HG02870 (cell line): ENCODE measurements around the gene ZNF830.
"Not testable (repeated sequence)": the region's sequence is repeated elsewhere in the genome, so short reads cannot be mapped to it uniquely, and the experiment has no call there.

Experiments
- ATAC-seq: cut with Tn5 transposase; IDR thresholded peaks from one replicate; pipeline ENCODE4 v1.9.1; 2021; ENCODE audit warnings: mild to moderate bottlenecking, moderate library complexity; ENCODE audit not compliant: unreplicated experiment

The ZNF830 gene, protein sequence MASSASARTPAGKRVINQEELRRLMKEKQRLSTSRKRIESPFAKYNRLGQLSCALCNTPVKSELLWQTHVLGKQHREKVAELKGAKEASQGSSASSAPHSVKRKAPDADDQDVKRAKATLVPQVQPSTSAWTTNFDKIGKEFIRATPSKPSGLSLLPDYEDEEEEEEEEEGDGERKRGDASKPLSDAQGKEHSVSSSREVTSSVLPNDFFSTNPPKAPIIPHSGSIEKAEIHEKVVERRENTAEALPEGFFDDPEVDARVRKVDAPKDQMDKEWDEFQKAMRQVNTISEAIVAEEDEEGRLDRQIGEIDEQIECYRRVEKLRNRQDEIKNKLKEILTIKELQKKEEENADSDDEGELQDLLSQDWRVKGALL

DNA sequence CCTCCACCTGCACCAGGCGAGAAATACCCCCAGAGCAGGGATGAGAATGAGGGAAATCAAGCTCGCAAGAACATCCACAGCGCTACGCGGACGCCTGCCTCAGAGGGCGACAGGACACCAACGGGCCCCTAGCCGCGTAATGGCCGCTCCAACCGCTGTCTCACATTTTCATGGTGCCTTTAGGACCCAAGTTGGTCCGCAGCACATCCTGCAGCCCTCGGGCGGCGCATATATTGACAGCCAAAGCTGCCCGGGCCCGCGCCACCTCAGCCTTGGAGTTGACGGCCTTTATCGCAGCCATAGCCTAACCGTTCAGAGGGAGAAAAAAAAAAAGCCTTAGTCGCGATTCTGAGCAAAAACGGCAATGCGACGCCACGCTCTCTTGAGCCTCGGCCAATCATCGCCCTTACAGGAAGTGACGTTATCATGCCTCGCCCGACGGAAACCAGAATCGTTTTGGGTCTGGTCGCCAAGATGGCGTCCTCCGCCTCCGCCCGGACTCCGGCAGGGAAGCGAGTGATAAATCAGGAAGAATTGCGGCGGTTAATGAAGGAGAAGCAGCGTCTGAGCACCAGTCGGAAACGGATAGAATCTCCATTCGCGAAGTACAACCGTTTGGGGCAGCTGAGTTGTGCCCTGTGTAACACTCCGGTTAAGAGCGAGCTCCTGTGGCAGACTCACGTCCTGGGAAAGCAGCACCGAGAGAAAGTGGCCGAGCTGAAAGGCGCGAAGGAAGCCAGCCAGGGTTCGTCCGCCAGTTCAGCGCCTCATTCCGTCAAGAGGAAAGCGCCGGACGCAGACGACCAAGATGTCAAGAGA lies at the start of gene ZNF830, which contains the start of gene CCT6B:
Gene ZNF830 (plus strand): TSS at position 448 of the 819 bp plus-strand sequence. CDS start 27 bp downstream, at position 475.
Gene CCT6B (minus strand): TSS at position 368 of the 819 bp plus-strand sequence. CDS start 67 bp downstream, at position 301.
- ATAC-seq: peak; percentile 94

DNA sequence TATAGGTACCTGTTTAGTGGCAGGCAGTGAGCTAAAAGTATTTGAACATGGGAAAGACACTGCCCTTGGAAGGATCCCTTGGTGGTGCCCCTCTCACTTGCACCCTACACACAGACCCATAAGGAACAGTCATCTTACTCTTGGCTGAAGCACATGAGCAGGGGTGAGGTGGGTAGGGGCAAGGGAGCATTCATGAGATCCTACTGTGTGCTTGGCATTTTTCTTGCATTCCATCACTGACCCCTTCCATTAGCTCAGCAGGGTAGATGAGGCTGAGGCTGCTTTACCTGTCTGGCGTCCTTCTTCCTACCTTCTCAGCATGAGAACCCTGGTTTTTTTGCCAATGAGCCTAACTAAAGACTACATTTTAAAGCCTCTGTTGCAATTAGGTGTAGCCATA lies 48.3 kb upstream of the ZNF830 start:
- ATAC-seq: no peak

DNA sequence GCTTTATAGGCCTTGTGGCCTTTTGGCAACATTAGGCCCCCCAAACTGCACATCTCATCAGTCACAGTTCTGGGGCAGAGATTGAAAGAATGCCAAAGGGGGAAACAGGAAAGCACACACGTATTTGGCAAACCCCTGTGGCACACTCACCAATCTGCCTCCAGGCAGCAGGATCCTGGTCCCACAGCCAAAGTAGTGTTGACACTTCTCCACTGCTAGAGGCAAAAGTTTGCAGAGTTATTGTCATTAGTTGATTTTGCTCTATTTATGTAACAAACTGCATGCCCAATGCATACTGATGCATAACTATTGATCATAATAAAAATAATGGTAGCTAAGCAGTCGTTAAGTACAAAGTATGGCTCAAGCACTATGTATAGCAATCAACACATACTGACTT lies 45.2 kb upstream of the ZNF830 start:
- ATAC-seq: no peak

DNA sequence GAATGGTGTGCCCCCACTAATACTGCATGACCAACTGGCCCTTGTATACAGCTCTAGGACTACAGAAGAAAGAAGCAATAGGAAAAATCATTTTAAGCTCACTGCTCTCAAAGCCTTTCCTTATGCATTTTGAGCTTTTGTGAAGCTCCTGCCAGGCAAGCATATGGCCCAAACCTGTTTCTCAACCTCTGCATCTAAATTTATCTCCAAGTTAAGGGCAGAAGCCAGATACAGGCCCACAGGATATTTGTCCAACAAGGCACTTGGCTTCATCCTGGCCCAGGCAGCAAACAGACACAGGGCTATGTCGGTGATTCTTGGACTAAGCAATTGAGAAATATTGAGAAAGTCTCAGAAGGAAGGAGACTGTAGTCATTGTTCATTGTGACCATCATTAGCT lies 44.0 kb upstream of the ZNF830 start:
- no peak for ATAC-seq

DNA sequence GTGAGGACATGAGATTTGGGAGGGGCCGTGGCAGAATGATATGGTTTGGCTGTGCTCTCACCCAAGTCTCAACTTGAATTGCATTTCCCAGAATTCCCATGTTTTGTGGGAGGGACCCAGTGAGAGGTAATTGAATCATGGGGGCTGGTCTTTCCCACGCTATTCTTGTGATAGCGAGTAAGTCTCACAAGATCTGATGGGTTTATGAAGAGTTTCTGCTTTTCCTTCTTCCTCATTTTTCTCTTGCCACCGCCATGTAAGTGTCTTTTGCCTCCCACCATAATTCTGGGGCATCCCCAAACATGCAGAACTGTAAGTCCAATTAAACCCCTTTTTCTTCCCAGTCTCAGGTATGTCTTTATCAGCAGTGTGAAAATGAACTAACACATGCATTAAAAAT lies 40.7 kb upstream of the ZNF830 start:
- ATAC-seq: no peak

DNA sequence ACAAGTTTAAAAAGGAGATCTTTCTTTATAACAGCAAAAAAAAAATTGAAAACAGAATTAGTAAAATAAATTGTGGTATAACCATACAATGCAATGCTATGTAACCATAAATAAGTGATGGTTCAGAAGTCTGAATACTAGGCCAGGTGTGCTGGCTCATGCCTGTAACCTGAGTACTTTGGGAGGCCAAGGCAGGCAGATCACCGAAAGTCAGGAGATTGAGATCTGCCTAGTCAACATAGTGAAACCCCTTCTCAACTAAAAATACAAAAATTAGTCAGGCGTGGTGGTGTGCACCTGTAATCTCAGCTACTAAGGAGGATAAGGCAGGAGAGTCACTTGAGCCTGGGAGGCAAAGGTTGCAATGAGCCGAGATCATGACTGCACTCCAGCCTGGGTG lies 34.7 kb upstream of the ZNF830 start:
- no peak for ATAC-seq

DNA sequence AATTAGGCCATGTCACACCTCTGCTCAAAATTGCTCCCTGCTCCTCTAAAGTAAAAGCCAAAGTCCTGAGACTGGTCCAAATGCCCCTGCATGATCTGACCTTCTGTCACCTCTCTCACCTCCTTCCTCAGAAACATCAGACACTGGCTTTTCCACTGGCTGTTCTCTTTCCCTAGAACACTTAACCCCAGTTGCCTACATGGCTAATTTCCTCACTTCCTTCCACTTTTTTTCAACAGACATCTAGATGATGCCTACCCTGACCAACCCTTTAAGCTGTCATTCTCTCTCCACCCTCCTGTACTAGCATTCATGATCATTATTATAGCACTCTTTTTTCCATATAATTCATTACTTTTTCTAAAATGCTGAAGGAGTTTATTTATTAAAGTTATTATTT lies 31.1 kb upstream of the ZNF830 start:
- ATAC-seq: no peak

DNA sequence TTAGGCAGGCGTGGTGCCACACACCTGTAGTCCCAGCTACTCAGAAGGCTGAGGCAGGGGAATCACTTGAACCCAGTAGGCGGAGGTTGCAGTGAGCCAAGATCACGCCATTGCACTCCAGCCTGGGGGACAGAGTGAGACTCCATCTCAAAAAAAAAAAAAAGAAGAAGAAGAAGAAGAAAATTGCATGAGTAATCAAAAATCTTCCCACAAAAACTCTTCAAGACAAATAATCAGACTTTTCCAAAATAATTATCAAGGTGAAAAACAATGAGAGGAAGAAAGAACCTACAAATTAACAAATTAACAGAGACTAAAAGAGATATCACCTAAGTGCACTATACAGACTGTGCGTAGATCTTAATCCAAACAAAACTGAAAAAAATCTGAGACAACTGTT lies 10.6 kb upstream of the ZNF830 start:
- ATAC-seq: not testable (repeated sequence)

DNA sequence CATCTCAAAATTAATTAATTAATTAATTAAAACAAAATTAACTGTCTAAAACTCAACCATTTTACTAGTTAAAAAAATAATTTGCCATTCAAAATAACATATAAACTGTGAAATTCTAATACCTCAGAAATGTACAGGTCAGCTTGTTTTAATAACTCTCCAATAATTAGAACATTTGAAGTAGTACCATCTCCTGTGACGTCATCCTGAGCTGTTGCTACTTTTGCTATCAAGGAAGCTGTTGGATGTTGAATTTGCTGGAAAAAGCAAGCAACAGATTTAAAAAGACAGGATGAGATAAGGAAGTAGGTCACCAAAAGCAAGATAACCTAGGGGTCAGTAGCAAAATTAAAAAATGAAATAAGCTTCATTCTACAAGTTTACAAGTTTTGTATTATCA lies 2.9 kb upstream of the ZNF830 start:
- no peak for ATAC-seq

DNA sequence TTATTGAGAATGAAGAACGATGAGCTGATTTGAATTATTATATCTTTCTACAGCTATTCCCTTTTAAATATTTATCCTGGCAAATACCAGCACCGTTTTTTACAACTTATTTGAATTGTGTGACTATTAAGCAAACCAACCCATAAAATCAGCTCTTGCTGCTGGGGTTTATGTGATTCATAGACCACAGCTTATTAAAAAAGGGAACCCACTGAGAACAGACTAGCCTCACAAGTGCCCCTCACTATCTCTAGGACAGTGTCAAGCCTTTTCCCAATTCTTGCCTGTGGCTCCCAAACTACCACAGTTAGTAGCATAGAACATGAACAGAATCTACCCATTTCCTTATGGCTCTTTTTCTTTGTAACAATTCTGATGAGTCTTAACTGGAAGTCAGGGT lies 12.8 kb downstream of the ZNF830 start:
- no peak for ATAC-seq

DNA sequence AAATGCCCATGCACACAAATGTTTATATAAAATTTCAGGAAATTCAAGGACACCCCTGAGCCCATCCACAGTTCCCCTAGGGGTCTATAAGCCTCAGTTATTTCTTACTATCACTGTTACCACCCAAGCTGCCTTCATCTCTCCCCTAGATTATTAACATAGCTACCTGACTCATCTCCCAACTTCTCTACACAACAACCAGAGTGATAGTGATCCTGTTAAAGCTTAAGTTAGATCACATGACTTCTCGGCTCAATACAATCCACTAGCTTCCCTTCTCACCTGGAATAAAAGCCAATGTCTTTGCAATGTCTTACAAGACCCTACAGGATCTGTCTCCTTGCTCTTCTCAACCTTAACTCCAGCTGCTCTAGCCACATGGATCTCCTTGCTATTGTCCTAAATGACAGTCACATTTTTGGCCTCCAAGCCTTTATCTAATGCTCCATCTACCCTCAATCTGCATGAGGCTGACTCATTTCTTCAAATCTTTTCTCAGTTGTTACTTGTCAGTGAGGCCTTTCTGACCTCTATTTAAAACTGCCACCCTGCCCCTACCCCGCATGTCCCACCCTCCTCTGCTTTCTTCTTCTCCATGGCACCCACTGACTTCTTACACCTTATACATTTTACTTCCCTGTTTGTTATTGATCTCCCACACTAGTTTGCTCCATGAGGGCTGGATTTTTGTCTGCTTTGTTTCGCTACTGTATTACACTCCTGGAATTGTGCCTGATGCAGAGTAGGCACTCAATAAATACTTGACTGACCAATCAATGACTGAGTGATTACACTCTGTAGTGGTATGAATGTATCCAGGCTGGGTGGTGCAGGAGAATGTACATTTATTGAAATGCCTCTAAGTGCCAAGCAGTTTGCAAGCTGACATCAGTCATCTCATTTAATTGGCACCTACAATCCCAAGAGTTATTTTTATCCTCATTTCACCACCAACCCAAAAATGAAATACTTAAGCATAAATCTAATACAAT lies 13.8 kb downstream of the ZNF830 start:
- no peak for ATAC-seq

DNA sequence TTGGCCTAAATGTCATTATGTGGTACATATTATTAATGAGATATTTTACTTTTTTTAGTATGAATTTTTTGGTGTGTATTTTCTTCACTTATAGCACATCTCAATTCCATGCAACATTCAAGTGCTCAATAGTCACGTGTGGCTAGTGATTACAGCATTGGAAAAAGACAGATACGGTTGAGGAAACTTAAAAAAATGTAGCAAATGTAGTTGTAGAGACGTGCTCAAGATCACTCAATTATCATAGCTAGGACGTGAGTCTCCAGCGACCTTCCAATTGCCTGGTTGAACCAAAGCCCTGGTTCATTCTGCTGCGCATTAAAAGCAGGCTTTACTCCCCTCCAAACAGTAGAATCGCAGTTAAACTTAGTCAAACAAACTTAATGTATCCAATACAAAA lies 17.8 kb downstream of the ZNF830 start:
- ATAC-seq: no peak

DNA sequence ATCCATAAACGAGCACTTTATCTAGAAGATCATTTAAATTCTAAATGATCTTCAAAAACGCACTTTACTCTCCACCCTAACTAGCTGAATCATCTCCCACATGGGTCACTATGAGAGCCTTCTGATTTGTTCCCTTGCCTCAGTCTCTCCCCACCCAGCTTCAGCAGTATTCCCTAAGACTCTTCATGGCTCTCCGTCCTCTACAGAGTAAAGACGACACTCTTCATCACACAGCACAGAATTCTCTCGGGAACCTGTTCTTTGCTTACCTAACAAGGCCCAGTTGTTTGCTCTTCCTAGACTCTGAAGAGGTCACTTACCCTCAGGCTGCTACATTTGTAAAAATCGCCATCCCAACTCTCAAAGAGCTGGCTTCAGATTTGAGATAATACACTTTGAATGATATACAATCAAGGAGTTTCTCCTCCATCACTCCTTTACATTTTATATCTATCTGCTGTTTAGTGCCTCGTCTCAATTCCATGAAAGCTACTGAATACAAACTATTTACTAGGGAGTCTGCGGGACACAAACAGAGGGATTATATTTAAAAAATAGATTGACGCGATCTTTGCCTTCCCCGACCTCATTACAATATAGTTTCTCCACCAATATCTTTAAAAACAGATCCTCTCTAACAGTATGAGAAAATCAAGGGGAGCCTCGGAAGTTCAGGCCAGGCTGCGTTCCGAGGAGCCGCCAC lies 18.5 kb downstream of the ZNF830 start:
- ATAC-seq: no peak

DNA sequence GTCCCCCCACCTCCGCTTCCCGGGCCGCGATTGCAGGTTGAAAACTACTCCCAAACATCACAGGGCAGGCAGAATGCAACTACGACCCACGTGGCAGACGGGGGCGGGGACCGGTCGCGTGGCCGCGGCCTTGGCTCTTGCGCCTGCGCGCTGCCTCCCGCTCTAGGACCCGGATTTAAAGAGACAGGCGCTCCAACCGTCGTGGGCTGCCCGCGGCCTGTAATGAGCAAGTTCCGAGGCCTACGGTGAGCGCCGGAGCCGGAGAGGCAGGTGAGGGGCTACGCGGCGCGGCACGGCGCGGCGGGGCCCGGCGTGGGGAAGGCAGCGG lies 19.0 kb downstream of the ZNF830 start, which contains the start of gene LIG3:
Gene LIG3 (plus strand): TSS at position 160 of the 328 bp plus-strand sequence. CDS start 2,494 bp downstream, outside the sequence.
- ATAC-seq: peak; percentile 73

DNA sequence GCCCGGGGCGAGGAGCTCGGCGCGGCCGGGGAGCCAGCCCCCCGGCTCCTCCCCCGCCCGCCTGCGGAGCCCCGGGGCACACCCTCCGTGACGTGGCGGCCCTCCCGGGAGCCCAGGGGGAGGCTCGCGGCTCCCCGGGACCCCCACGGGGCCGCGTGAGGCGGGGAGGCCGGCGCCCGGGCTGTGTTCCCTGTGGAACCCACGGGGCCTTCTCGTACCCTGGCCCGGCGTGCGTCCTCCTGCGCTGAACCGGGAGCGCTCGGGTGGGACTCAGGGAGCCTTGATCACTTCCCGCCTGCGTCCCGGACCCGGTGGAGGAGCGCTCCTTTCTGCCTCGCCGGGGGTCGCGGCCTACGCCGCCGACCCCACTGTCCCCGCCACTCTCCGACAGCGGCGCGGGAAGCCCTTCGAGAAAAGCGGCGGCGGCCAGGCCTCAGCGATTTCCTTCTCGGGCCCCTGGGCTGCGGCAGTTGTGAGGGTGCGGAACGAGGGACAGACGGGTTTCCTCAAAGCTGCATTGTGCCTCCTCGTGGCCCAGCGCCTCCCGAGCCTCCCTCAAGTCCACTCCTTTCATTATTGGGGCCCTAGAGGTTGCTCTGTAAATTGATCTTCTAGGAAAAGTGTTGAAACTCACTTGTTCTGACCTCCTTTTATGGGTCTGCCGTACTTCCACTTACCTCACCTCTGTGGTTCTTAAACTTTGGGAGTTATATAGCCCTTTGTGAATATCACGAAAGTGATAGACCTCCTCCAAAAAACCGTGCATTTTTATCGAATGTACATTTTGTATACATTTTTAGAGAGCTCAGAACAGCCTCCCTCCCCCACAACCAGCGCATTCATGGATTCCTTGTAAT lies 19.6 kb downstream of the ZNF830 start:
- peak; percentile 78 for ATAC-seq

DNA sequence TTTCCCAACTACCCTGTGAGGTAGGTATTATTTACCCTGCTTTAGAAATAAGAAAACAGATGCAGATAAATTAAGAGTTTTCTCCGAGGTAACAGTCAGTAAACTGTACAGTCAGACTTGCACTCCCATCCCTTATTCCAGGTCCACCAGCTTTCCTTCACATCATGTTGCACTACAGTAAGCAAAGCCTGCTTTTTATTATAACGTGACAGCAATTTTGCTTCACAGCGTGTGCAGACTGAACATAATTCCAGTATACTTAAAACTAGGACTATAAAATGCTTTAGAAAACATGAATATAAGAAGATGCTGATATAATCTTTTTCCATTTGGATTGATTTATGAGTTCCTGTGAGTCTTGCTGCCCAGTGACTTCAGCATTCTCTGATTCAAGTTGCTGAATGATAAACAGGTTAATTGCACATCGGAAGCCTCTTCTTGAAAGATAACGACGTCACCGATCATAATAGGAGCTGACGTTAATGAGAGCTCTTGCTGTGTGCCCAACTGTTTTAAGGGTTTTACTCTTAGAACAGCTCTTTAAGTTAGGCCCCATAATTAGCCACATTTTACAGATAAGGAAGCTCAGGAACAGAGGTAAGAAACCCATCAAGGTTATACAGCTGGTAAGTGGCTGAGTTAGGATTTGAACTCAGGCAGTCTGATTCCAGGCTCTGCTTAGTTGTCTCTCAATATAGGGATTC lies 20.4 kb downstream of the ZNF830 start:
- no peak for ATAC-seq

DNA sequence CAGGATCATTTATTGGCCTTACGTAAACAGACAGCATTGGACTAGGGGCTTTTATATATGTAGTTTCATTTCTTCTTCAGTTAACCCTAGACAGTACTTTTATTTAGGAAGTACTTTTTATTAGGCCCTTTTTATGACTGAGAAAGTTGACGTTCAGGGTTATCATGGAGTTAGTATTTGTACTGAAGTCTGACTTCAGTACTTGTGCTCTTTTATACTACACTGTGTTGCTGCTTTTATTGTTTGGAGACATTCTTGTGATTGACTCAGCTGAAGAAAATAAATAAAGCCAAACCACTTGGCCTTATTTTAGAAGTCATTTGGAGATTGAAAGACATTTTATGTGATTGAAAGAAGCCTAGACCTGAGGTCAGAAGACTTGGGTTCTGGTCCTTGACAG lies 25.9 kb downstream of the ZNF830 start:
- ATAC-seq: no peak

DNA sequence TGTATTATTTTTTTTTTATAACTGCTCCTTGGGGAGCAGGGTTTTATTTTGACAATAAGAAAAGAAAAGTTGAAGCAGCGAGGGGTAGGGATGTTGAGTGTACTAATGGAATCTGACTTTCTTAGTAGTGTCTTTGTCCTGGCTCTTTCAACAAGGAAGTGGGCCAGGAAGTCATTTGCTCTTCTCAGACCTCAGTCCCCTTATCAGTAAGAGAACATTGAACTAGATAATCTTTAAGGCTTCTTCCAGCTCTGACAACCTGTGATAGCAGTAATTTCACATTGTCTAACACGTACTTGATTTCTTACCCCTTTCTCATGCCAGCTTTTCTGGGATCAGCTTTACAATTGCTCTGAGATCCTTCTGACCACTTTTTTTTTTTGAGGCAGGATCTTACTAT lies 27.3 kb downstream of the ZNF830 start:
- no peak for ATAC-seq

DNA sequence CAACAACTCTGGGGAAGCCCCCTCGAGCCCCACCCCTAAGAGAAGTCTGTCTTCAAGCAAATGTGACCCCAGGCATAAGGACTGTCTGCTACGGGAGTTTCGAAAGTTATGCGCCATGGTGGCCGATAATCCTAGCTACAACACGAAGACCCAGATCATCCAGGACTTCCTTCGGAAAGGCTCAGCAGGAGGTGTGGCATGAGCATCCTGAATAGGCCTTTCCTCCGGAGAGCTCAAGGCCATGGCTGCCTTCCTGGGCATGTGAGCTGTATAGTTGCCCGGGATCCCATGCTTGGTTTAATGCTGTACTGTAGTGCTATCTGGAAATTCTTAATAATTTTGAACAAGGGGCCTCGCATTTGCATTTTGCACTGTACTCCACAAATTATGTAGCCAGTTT lies 28.1 kb downstream of the ZNF830 start:
- no peak for ATAC-seq
